IMR-90 (cell line): Measurements from ENCODE around the gene PRKCE. TPM values are rescaled to one million over a fixed set of nuclear protein-coding genes. Genes with fewer than 3 reads are reported as not detected.

Source experiments
- ATAC-seq: fragments of 200-7000 bp; cut with Tn5 transposase; 2 replicates; pipeline ENCODE4 v1.9.1; 2020; ENCODE audit warnings: low read depth, mild to moderate bottlenecking, moderate library complexity
- BruUV-seq: library from RNA; stranded (reverse); fragments of 400-500 nt; replicated peaks from 2 replicates; lab custom pipeline; 2021; lab: Mats Ljungman, UMichigan
- CTCF ChIA-PET: fragments of 300-600 bp; formaldehyde crosslinking; extraction: SDS; loops from one replicate; lab custom pipeline; 2021; ENCODE audit warnings: antibody characterized with exemption; lab: Yijun Ruan, JAX
- POLR2A ChIA-PET: fragments of 300-600 bp; sonication (Branson Sonifier 250); formaldehyde crosslinking; loops from one replicate; lab custom pipeline; 2022; ENCODE audit warnings: antibody characterized with exemption; ENCODE audit not compliant: unreplicated experiment; lab: Charles Lee
- DNase-seq: peaks from one replicate; pipeline ENCODE4 v3.0.0; 2013
- H2AFZ ChIP-seq: replicated peaks from 2 replicates; pipeline ENCODE3; 2013; ENCODE audit warnings: low read length, mild to moderate bottlenecking; ENCODE audit not compliant: poor library complexity
- H2AK5ac ChIP-seq: 2 replicates; pipeline ENCODE4 v1.6.1; 2013; ENCODE audit warnings: low read depth, low read length, inconsistent platforms
- H2AK9ac ChIP-seq: replicated peaks from 2 replicates; pipeline ENCODE3; 2013; ENCODE audit warnings: mild to moderate bottlenecking, low read depth, low read length, moderate library complexity; ENCODE audit not compliant: poor library complexity
- H2BK120ac ChIP-seq: 2 replicates; pipeline ENCODE4 v1.6.1; 2013; ENCODE audit warnings: low read depth, low read length, inconsistent platforms
- H2BK15ac ChIP-seq: 3 replicates; pipeline ENCODE4 v1.6.1; 2013; ENCODE audit warnings: low read depth, low read length, inconsistent platforms
- H2BK20ac ChIP-seq: 2 replicates; pipeline ENCODE4 v1.6.1; 2013; ENCODE audit warnings: low read depth, mild to moderate bottlenecking, inconsistent platforms, low read length, moderate library complexity
- H2BK5ac ChIP-seq: 2 replicates; pipeline ENCODE4 v1.6.1; 2013; ENCODE audit warnings: mild to moderate bottlenecking, low read depth, low read length, inconsistent platforms; ENCODE audit not compliant: poor library complexity, severe bottlenecking
- H3K14ac ChIP-seq: replicated peaks from 2 replicates; pipeline ENCODE4 v1.6.1; 2013; ENCODE audit warnings: low read depth, low read length, inconsistent platforms
- H3K18ac ChIP-seq: 2 replicates; pipeline ENCODE4 v1.6.1; 2013; ENCODE audit warnings: low read depth, low read length, control low read depth
- H3K23ac ChIP-seq: 2 replicates; pipeline ENCODE4 v1.6.1; 2013; ENCODE audit warnings: low read depth, low read length, inconsistent platforms
- H3K27ac ChIP-seq: 2 replicates; pipeline ENCODE4 v1.5.1; 2013; ENCODE audit warnings: mild to moderate bottlenecking, control low read depth, low read length; ENCODE audit not compliant: insufficient read depth
- H3K27me3 ChIP-seq: 2 replicates; pipeline ENCODE4 v1.6.1; 2013; ENCODE audit warnings: low read length; ENCODE audit not compliant: control insufficient read depth, insufficient read depth
- H3K36me3 ChIP-seq: 2 replicates; pipeline ENCODE4 v1.6.1; 2013; ENCODE audit warnings: low read length, mixed read lengths; ENCODE audit not compliant: control insufficient read depth, insufficient read depth
- H3K4ac ChIP-seq: 2 replicates; pipeline ENCODE4 v1.6.1; 2013; ENCODE audit warnings: low read depth, low read length, inconsistent platforms
- H3K4me1 ChIP-seq: 2 replicates; pipeline ENCODE4 v1.6.1; 2013; ENCODE audit warnings: low read length, mixed read lengths; ENCODE audit not compliant: control insufficient read depth, insufficient read depth
- H3K4me2 ChIP-seq: 2 replicates; pipeline ENCODE4 v1.6.1; 2013; ENCODE audit warnings: low read depth, mild to moderate bottlenecking, control low read depth, low read length, moderate library complexity
- H3K4me3 ChIP-seq: 2 replicates; pipeline ENCODE4 v1.5.1; 2013; ENCODE audit warnings: low read depth, mild to moderate bottlenecking, control low read depth, low read length, moderate library complexity; ENCODE audit not compliant: insufficient read depth
- H3K56ac ChIP-seq: 2 replicates; pipeline ENCODE4 v1.6.1; 2013; ENCODE audit warnings: low read length, inconsistent platforms; ENCODE audit not compliant: insufficient read depth; ENCODE audit errors: extremely low read depth
- H3K79me1 ChIP-seq, 2 experiments: 2 replicates each; pipeline ENCODE4 v1.6.1; 2013; ENCODE audit warnings: low read length in 2 of 2, inconsistent platforms in 1 of 2, low read depth in 1 of 2
- H3K9ac ChIP-seq: 2 replicates; pipeline ENCODE4 v1.6.1; 2013; ENCODE audit warnings: low read depth, low read length, control low read depth
- H3K9me1 ChIP-seq: 2 replicates; pipeline ENCODE4 v1.6.1; 2013; ENCODE audit warnings: low read length, inconsistent platforms; ENCODE audit not compliant: insufficient read depth
- H3K9me3 ChIP-seq: 2 replicates; pipeline ENCODE4 v1.6.1; 2013; ENCODE audit warnings: low read length; ENCODE audit not compliant: control insufficient read depth, insufficient read depth
- H4K20me1 ChIP-seq: 2 replicates; pipeline ENCODE4 v1.6.1; 2013; ENCODE audit warnings: low read length, inconsistent platforms; ENCODE audit not compliant: insufficient read depth
- H4K5ac ChIP-seq: 2 replicates; pipeline ENCODE4 v1.6.1; 2013; ENCODE audit warnings: mild to moderate bottlenecking, low read depth, low read length, control low read depth
- H4K8ac ChIP-seq, 2 experiments: 2 replicates each; pipeline ENCODE4 v1.6.1; 2013; ENCODE audit warnings: low read depth in 2 of 2, low read length in 2 of 2, control low read depth in 1 of 2, inconsistent platforms in 1 of 2
- H4K91ac ChIP-seq: 2 replicates; pipeline ENCODE4 v1.6.1; 2013; ENCODE audit warnings: low read depth, low read length, inconsistent platforms; ENCODE audit not compliant: insufficient read depth
- CEBPB ChIP-seq: IDR thresholded peaks from 2 replicates; pipeline ENCODE4 v1.6.1; 2012; ENCODE audit warnings: low read depth, low read length, improper control_type of control experiment
- CHD1 ChIP-seq: IDR thresholded peaks from 2 replicates; pipeline ENCODE4 v1.6.1; 2012; ENCODE audit warnings: low read depth, low read length, improper control_type of control experiment
- FOS ChIP-seq: fragments of 150-350 bp; IDR thresholded peaks from 2 replicates; pipeline ENCODE4 v1.6.1; 2016; ENCODE audit warnings: low read depth, low read length
- MAZ ChIP-seq: IDR thresholded peaks from 2 replicates; pipeline ENCODE4 v1.6.1; 2012; ENCODE audit warnings: low read depth, mild to moderate bottlenecking, low read length, improper control_type of control experiment, moderate library complexity, borderline replicate concordance
- MXI1 ChIP-seq: IDR thresholded peaks from 2 replicates; pipeline ENCODE4 v1.6.1; 2012; ENCODE audit warnings: low read depth, mild to moderate bottlenecking, low read length, moderate library complexity, borderline replicate concordance
- NFE2L2 ChIP-seq: fragments of 150-350 bp; IDR thresholded peaks from 2 replicates; pipeline ENCODE4 v1.6.1; 2016; ENCODE audit warnings: low read depth, mild to moderate bottlenecking, low read length
- POLR2A ChIP-seq: IDR thresholded peaks from 2 replicates; pipeline ENCODE4 v1.6.1; 2012; ENCODE audit warnings: mild to moderate bottlenecking, low read depth, low read length
- RAD21 ChIP-seq: IDR thresholded peaks from 2 replicates; pipeline ENCODE4 v1.6.1; 2012; ENCODE audit warnings: low read length, improper control_type of control experiment
- RCOR1 ChIP-seq: IDR thresholded peaks from 2 replicates; pipeline ENCODE4 v1.6.1; 2012; ENCODE audit warnings: mild to moderate bottlenecking, low read length, improper control_type of control experiment; ENCODE audit not compliant: insufficient replicate concordance
- RFX5 ChIP-seq: IDR thresholded peaks from 2 replicates; pipeline ENCODE4 v1.8.0; 2012; ENCODE audit warnings: low read depth, mild to moderate bottlenecking, low read length, moderate library complexity
- SMC3 ChIP-seq: fragments of 150-350 bp; IDR thresholded peaks from 2 replicates; pipeline ENCODE4 v1.6.1; 2016; ENCODE audit warnings: low read depth, mild to moderate bottlenecking, antibody characterized with exemption, low read length, moderate library complexity
- WGBS, 2 experiments: methylation state at CpG; one replicate each; pipeline versions ENCODE4 v1.1.5 to v1.1.7; 2013; ENCODE audit warnings: missing lambda C conversion rate in 2 of 2; ENCODE audit not compliant: insufficient read length in 1 of 2; ENCODE audit errors: extremely low coverage in 2 of 2; 5-methylcytosine and 5-hydroxymethylcytosine counted together
- dilution Hi-C: fragments of 300-500 bp; cut with HindIII; formaldehyde crosslinking; loops from one replicate; pipeline ENCODE4 v1.14.3; 2018; ENCODE audit warnings: low sequenced_read_pairs; ENCODE audit not compliant: unreplicated experiment
- in situ Hi-C: fragments of 300-500 bp; cut with MboI; formaldehyde crosslinking; loops from 3 replicates; pipeline ENCODE4 v1.14.3; 2019; ENCODE audit warnings: low sequenced_read_pairs, inconsistent platforms, mixed read lengths
- intact Hi-C: fragments of 100-400 bp; cut with micrococcal nuclease; formaldehyde crosslinking; loops from 2 replicates; pipeline ENCODE4 v1.10.0; 2022
- polyA plus RNA-seq, 3 experiments: library from polyadenylated mRNA; depleted of rRNA; stranded (reverse); fragments of >200 nt; gene quantifications; 2 replicates each; pipeline ENCODE4 v1.2.3, GENCODE V29; 2012; ENCODE audit warnings: low replicate concordance in 1 of 3
- total RNA-seq: library from RNA; depleted of rRNA; stranded (reverse); fragments of >200 nt; gene quantifications from 2 replicates; pipeline ENCODE4 v1.2.3, GENCODE V29; 2012
- TF ChIP-seq, protein P1 (sequence below): fragments of 150-350 bp; IDR thresholded peaks from 2 replicates; pipeline ENCODE4 v1.6.1; 2017; ENCODE audit warnings: mild to moderate bottlenecking, antibody characterized with exemption, low read length, low read depth

Gene PRKCE
- total and polyA plus RNA-seq, 2 of the 4 experiments (the other 2 are of a cell fraction): 8.1 to 32.4 TPM

DNA sequence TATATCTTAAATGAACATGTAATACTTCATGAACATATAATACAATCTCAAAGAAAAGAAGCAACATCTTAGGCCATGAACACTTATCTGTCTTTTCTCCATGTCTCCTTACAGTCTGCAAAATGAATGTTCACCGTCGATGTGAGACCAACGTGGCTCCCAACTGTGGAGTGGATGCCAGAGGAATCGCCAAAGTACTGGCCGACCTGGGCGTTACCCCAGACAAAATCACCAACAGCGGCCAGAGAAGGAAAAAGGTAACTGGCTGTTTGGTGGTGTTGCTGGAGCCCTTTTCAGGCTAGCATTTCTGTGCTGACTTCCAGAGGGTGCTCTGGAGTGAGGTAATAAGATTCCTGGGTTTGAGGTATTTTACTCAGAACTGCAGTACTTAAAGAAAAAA lies 349.8 kb downstream of the PRKCE start:
- H3K4me3 ChIP-seq: no peak overlapping the region
- peak overlapping the region; percentile 100 for H3K27ac ChIP-seq
- H3K27me3 ChIP-seq: no peaks in the 10 kb centered on the region
- CTCF ChIA-PET: interaction anchor here (1.0 kb wide), 1 partner anchor 62 kb away, joined by 6 read pairs; no protein-coding TSS in a partner anchor
- peak overlapping the region; percentile 56 for H2AK9ac ChIP-seq
- peak overlapping the region; percentile 99 for H3K56ac ChIP-seq
- peak overlapping the region; percentile 100 for H3K18ac ChIP-seq
- H4K91ac ChIP-seq: peak overlapping the region; percentile 99
- H3K36me3 ChIP-seq: peaks cover 5% of the 10 kb centered on the region
- in situ Hi-C loops: loop anchor here (25.0 kb wide), 1 partner anchor 361 kb away; no protein-coding TSS in a partner anchor
- no CpG with 5 or more reads among the region's 7 CpGs for WGBS, 2 experiments
- peak overlapping the region; percentile 100 for H3K14ac ChIP-seq
- H2BK15ac ChIP-seq: peak overlapping the region; percentile 99; the same call in 2 of the 3 replicates
- H3K9ac ChIP-seq: peak overlapping the region; percentile 43
- peak overlapping the region; percentile 100 for H2BK120ac ChIP-seq
- H3K4me1 ChIP-seq: peaks cover 19% of the 10 kb centered on the region
- BruUV-seq: no TSS peak
- DNase-seq (no peak), ATAC-seq (no peak)
- no peak overlapping the region for H2AFZ ChIP-seq
- H3K4me2 ChIP-seq: peak overlapping the region; percentile 34
- H3K79me1 ChIP-seq: peaks cover 4 to 29% of the 10 kb centered on the region in 2 experiments; a peak in 2 of 4 replicates
- intact Hi-C loops: loop anchor here (5.0 kb wide), 2 partner anchors 66 to 376 kb away; no protein-coding TSS in a partner anchor
- TF ChIP-seq RCOR1 (no peak), FOS (no peak), RAD21 (no peak), MAZ (no peak), NFE2L2 (no peak), MXI1 (no peak), CHD1 (no peak), SMC3 (no peak), POLR2A (no peak), CEBPB (no peak), RFX5 (no peak)
- TF ChIP-seq, protein P1, sequence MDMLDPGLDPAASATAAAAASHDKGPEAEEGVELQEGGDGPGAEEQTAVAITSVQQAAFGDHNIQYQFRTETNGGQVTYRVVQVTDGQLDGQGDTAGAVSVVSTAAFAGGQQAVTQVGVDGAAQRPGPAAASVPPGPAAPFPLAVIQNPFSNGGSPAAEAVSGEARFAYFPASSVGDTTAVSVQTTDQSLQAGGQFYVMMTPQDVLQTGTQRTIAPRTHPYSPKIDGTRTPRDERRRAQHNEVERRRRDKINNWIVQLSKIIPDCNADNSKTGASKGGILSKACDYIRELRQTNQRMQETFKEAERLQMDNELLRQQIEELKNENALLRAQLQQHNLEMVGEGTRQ: no peak
- peak overlapping the region; percentile 96 to 99 for H4K8ac ChIP-seq
- H3K23ac ChIP-seq: peak overlapping the region; percentile 98
- peak overlapping the region; percentile 100 for H2BK20ac ChIP-seq
- H3K9me1 ChIP-seq: peaks cover 4% of the 10 kb centered on the region; the same call in 1 of the 2 replicates
- dilution Hi-C loops: no loop called here
- peak overlapping the region; percentile 100 for H3K4ac ChIP-seq
- peak overlapping the region; percentile 100 for H4K5ac ChIP-seq
- POLR2A ChIA-PET: interaction anchor here (0.6 kb wide), 1 partner anchor 496 kb away, joined by 3 read pairs; no protein-coding TSS in a partner anchor
- H2BK5ac ChIP-seq: peak overlapping the region; percentile 99
- H2AK5ac ChIP-seq: peak overlapping the region; percentile 99
- H4K20me1 ChIP-seq: no peaks in the 10 kb centered on the region
- no peaks in the 10 kb centered on the region for H3K9me3 ChIP-seq
